ENCODE data around the gene TMEM164.
A peak's percentile ranks its signal among the peaks of the same experiment; 100 is the strongest.

GRCh38 chrX:110167952-110168451, 165.1 kb downstream of the TMEM164 start:
- TF ChIP-seq FOXM1 (IDR thresholded peaks at IDR 0.05; ENCODE audit: borderline replicate concordance): peak; percentile 68
- no peak for TF ChIP-seq NFRKB (IDR thresholded peaks at IDR 0.05)

All from HEK293T (cell line).